OCI-LY7 (cell line): Measurements from ENCODE around the gene NLRP13. TPM values are rescaled to one million over a fixed set of nuclear protein-coding genes. Genes with fewer than 3 reads are reported as not detected.

ENCODE experiments used
- BruUV-seq: library from RNA; stranded (reverse); fragments of 400-500 nt; replicated peaks from 2 replicates; lab custom pipeline; 2021; lab: Mats Ljungman, UMichigan
- CTCF ChIA-PET: fragments of 300-600 bp; sonication (Branson Sonifier 250); formaldehyde crosslinking; loops from one replicate; lab custom pipeline; 2022; ENCODE audit warnings: antibody characterized with exemption; ENCODE audit not compliant: unreplicated experiment; lab: Charles Lee
- POLR2A ChIA-PET: fragments of 300-600 bp; sonication (Branson Sonifier 250); formaldehyde crosslinking; loops from one replicate; lab custom pipeline; 2022; ENCODE audit warnings: antibody characterized with exemption; lab: Charles Lee
- DNase-seq: peaks from one replicate; pipeline ENCODE4 v3.0.0-alpha.2; 2015; ENCODE audit warnings: low spot score
- H2AFZ ChIP-seq: fragments of 200-600 bp; sonication (generic), shearing (Covaris generic); 2 replicates; pipeline ENCODE4 v1.6.1; 2014; ENCODE audit warnings: mild to moderate bottlenecking, antibody characterized with exemption, low read length, moderate library complexity
- H3K27ac ChIP-seq: fragments of 200-600 bp; sonication (generic); 2 replicates; pipeline ENCODE4 v1.5.1; 2014; ENCODE audit warnings: mixed run types, low read depth, mild to moderate bottlenecking, moderate library complexity, low read length, inconsistent platforms; ENCODE audit not compliant: poor library complexity, severe bottlenecking
- H3K36me3 ChIP-seq: fragments of 200-600 bp; sonication (generic); 2 replicates; pipeline ENCODE4 v1.6.1; 2014; ENCODE audit warnings: mild to moderate bottlenecking, antibody characterized with exemption, low read length, moderate library complexity, mixed read lengths; ENCODE audit not compliant: insufficient read depth
- H3K4me1 ChIP-seq: fragments of 200-600 bp; sonication (generic); 2 replicates; pipeline ENCODE4 v1.5.1; 2014; ENCODE audit warnings: mild to moderate bottlenecking, low read length; ENCODE audit not compliant: insufficient read depth, poor library complexity, severe bottlenecking
- H3K4me2 ChIP-seq: fragments of 200-600 bp; sonication (generic); 2 replicates; pipeline ENCODE4 v1.6.1; 2014; ENCODE audit warnings: mild to moderate bottlenecking, low read length
- H3K4me3 ChIP-seq: fragments of 200-600 bp; sonication (generic); 2 replicates; pipeline ENCODE4 v1.5.1; 2014; ENCODE audit warnings: mild to moderate bottlenecking, low read depth, low read length; ENCODE audit not compliant: poor library complexity, severe bottlenecking
- H3K79me2 ChIP-seq: fragments of 200-600 bp; sonication (generic); 2 replicates; pipeline ENCODE4 v1.6.1; 2016; ENCODE audit warnings: low read depth, mild to moderate bottlenecking, low read length, moderate library complexity, mixed read lengths; ENCODE audit not compliant: insufficient read depth
- H3K9me2 ChIP-seq: fragments of 200-600 bp; sonication (generic); 2 replicates; pipeline ENCODE4 v1.6.1; 2016; ENCODE audit warnings: mild to moderate bottlenecking, low read length, mixed read lengths; ENCODE audit not compliant: insufficient read depth
- H3K9me3 ChIP-seq: fragments of 200-600 bp; sonication (generic); 2 replicates; pipeline ENCODE4 v1.6.1; 2014; ENCODE audit warnings: mild to moderate bottlenecking, mixed run types, low read length, mixed read lengths
- H4K20me1 ChIP-seq: fragments of 200-600 bp; sonication (generic); 2 replicates; pipeline ENCODE4 v1.6.1; 2014; ENCODE audit warnings: mild to moderate bottlenecking, antibody characterized with exemption, low read length, moderate library complexity, mixed read lengths; ENCODE audit not compliant: insufficient read depth
- EZH2phosphoT487 ChIP-seq: fragments of 200-600 bp; sonication (generic); IDR thresholded peaks from 2 replicates; pipeline ENCODE4 v1.6.1; 2018; ENCODE audit warnings: low read depth, borderline replicate concordance, mild to moderate bottlenecking, mixed run types, antibody characterized with exemption, low read length, moderate library complexity, mixed read lengths
- intact Hi-C: fragments of 100-400 bp; cut with micrococcal nuclease; formaldehyde crosslinking; loops from one replicate; pipeline ENCODE4 v1.10.0; 2022; ENCODE audit not compliant: unreplicated experiment
- total RNA-seq, 2 experiments: library from RNA; depleted of rRNA in 1 of 2; stranded (reverse); fragments of >200 nt in 1 of 2; shearing (Covaris generic) in 1 of 2; gene quantifications; 2 replicates each; pipeline ENCODE4 v1.2.3, GENCODE V29; 2014 to 2022
- TF ChIP-seq, protein P1 (sequence below): fragments of 200-600 bp; sonication (generic); conservative IDR thresholded peaks from 2 replicates; pipeline ENCODE4 v1.5.1; 2014; ENCODE audit warnings: mild to moderate bottlenecking, antibody characterized with exemption, low read length, moderate library complexity, mixed read lengths

Gene NLRP13
- total RNA-seq, 2 experiments from 2014 or later, result not detected

DNA sequence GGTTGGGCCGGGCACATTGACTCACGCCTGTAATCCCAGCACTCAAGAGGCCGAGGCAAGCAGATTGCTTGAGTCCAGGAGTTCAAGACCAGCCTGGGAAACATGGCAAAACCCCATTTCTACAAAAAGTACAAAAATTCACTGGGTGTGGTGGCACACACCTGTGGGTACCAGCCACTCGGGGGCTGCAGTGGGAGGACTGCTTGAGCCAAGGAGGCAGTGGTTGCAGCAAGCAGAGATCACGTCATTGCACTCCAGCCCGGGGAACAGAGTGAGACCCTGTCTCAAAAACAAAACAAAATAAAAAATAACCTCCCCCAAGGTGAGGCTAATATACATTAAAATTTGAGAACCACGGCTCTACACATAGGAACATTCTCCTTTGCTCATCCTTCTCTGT is 24.9 kb downstream of the NLRP13 start:
- Histone ChIP-seq H3K9me3 (no peaks in the 10 kb centered on the region), H3K9me2 (no peaks in the 10 kb centered on the region), H3K79me2 (no peaks in the 10 kb centered on the region), H3K4me2 (no peak overlapping the region), H3K4me1 (no peaks in the 10 kb centered on the region), H4K20me1 (no peaks in the 10 kb centered on the region), H3K36me3 (no peaks in the 10 kb centered on the region), H3K27ac (no peak overlapping the region), H2AFZ (no peak overlapping the region), H3K4me3 (no peak overlapping the region)
- no peak for DNase-seq
- intact Hi-C loops, result no loop called here
- TF ChIP-seq, protein P1, sequence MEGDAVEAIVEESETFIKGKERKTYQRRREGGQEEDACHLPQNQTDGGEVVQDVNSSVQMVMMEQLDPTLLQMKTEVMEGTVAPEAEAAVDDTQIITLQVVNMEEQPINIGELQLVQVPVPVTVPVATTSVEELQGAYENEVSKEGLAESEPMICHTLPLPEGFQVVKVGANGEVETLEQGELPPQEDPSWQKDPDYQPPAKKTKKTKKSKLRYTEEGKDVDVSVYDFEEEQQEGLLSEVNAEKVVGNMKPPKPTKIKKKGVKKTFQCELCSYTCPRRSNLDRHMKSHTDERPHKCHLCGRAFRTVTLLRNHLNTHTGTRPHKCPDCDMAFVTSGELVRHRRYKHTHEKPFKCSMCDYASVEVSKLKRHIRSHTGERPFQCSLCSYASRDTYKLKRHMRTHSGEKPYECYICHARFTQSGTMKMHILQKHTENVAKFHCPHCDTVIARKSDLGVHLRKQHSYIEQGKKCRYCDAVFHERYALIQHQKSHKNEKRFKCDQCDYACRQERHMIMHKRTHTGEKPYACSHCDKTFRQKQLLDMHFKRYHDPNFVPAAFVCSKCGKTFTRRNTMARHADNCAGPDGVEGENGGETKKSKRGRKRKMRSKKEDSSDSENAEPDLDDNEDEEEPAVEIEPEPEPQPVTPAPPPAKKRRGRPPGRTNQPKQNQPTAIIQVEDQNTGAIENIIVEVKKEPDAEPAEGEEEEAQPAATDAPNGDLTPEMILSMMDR, result no peak
- no peak for TF ChIP-seq EZH2phosphoT487
- no TSS peak for BruUV-seq
- ChIA-PET POLR2A (no interaction called here), CTCF (no interaction called here)

GRCh38 chr19:55902080-55902751 is 29.9 kb downstream of the NLRP13 start:
- no peak for DNase-seq
- no peak overlapping the region for H2AFZ ChIP-seq
- no peaks in the 10 kb centered on the region for H4K20me1 ChIP-seq
- no peaks in the 10 kb centered on the region for H3K36me3 ChIP-seq
- no peak overlapping the region for H3K4me3 ChIP-seq
- CTCF ChIA-PET, result interaction anchor here (0.6 kb wide), 1 partner anchor 75 kb away, joined by 3 read pairs; no protein-coding TSS in a partner anchor
- H3K9me3 ChIP-seq, result no peaks in the 10 kb centered on the region
- no peaks in the 10 kb centered on the region for H3K4me1 ChIP-seq
- no peaks in the 10 kb centered on the region for H3K9me2 ChIP-seq
- BruUV-seq, result no TSS peak
- H3K4me2 ChIP-seq, result no peak overlapping the region
- TF ChIP-seq EZH2phosphoT487, result no peak
- TF ChIP-seq, protein P1, result no peak
- POLR2A ChIA-PET, result no interaction called here
- no peaks in the 10 kb centered on the region for H3K79me2 ChIP-seq
- intact Hi-C loops, result no loop called here
- H3K27ac ChIP-seq, result no peak overlapping the region

- CTCF ChIA-PET, result interaction anchor here (0.6 kb wide), 1 partner anchor 76 kb away, joined by 3 read pairs; no protein-coding TSS in a partner anchor
Measured at GRCh38 chr19:55901369-55902079, 30.6 kb downstream of the NLRP13 start.

More at GRCh38 chr19:55901369-55902079, 30.6 kb downstream of the NLRP13 start:
- Histone ChIP-seq H3K9me3 (no peaks in the 10 kb centered on the region), H3K4me3 (no peak overlapping the region), H3K79me2 (no peaks in the 10 kb centered on the region), H3K4me2 (no peak overlapping the region), H3K27ac (no peak overlapping the region), H4K20me1 (no peaks in the 10 kb centered on the region), H3K9me2 (no peaks in the 10 kb centered on the region), H3K36me3 (no peaks in the 10 kb centered on the region), H2AFZ (no peak overlapping the region), H3K4me1 (no peaks in the 10 kb centered on the region)
- no peak for DNase-seq
- intact Hi-C loops, result no loop called here
- POLR2A ChIA-PET, result no interaction called here
- TF ChIP-seq, protein P1, result no peak
- TF ChIP-seq EZH2phosphoT487, result no peak
- BruUV-seq, result no TSS peak
